Measurements from ENCODE around the gene FST. TPM values are rescaled to one million over a fixed set of nuclear protein-coding genes. Genes with fewer than 3 reads are reported as not detected.

The FST gene
- total and polyA plus RNA-seq, 2 of the 13 experiments (the other 11 are each of a cell fraction or from before 2014, with no cell fraction given) = 38.6 to 136 TPM

DNA sequence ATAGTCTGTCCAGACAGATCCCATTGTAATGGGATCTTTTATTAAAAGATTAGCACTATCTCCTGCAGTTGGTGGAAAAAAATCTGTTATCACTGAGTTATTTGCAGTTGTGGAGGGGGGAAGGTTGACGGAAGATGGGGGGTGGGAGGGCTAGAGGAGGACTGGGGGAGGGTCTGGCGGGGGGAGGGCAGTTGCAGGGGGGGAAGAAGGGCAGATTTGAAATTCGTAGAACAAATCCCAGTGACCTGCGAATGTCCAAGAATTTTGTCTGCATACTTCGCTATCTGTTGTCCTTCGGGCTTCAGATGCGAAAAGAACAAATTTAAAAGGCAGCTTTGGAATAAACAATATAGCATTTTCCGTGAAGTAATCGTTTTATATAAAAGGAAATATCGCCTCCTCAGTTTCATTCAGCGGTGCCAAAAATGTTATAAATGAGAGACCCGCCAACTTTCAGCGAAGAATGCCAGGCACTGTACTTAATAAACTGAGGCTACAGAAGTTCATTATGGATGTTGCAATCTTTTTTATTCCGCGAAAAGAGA lies 1.3 kb upstream of the FST start (continued):
- TF ChIP-seq TSC22D2 (CRISPR knock-in tag; IDR thresholded peaks at IDR 0.05; ENCODE audit: borderline replicate concordance) (no peak), MEIS2 (CRISPR knock-in tag; IDR thresholded peaks at IDR 0.05) (no peak), POLR2AphosphoS5 (IDR thresholded peaks at IDR 0.05; ENCODE audit: low read depth, low read length) (peak; percentile 11; the same call in 1 of the 2 replicates), ZNF567 (CRISPR knock-in tag; IDR thresholded peaks at IDR 0.05; ENCODE audit: borderline replicate concordance) (no peak), RORA (CRISPR knock-in tag; IDR thresholded peaks at IDR 0.05) (no peak), MED1 (CRISPR knock-in tag; IDR thresholded peaks at IDR 0.05) (peak; percentile 3; the same call in 1 of the 2 replicates), CREB3 (CRISPR knock-in tag; IDR thresholded peaks at IDR 0.05) (no peak), ZBTB7B (CRISPR knock-in tag; IDR thresholded peaks at IDR 0.05) (no peak), ZFP36L1 (CRISPR knock-in tag; IDR thresholded peaks at IDR 0.05) (no peak; the same call in 1 of the 2 replicates), TRIM22 (IDR thresholded peaks at IDR 0.05) (no peak)
- TF ChIP-seq, protein P1, sequence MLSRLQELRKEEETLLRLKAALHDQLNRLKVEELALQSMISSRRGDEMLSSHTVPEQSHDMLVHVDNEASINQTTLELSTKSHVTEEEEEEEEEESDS (CRISPR knock-in tag; IDR thresholded peaks at IDR 0.05; ENCODE audit: borderline replicate concordance) = no peak

Data from HepG2 (cell line).